Left colon (tissue), 2 donors: Measurements from ENCODE around the gene MUSTN1. TPM values are rescaled to one million over a fixed set of nuclear protein-coding genes. Genes with fewer than 3 reads are reported as not detected.

ENCODE experiments used
- ATAC-seq: fragments of 200-7000 bp; cut with Tn5 transposase; one replicate; pipeline ENCODE4 v1.9.1; 2020; ENCODE audit warnings: mild to moderate bottlenecking, moderate library complexity
- DNase-seq, 2 donors: peaks; one replicate each; pipeline ENCODE4 v3.0.0-alpha.2; 2020
- intact Hi-C, 2 donors: fragments of 100-400 bp; cut with DNase I in 1 of 2; cut with micrococcal nuclease in 1 of 2; formaldehyde crosslinking; loops; one replicate each; pipeline versions ENCODE4 v1.11.2 to v1.14.0; 2022; cut with DNase I, micrococcal nuclease
- total RNA-seq, 2 donors: library from RNA; stranded (reverse); fragmentation: NEBNext Ultra II Directional; extraction: Animal tissue kit (Norgen Biotek cat#: 25700); gene quantifications; one replicate each; pipeline ENCODE4 v1.2.1, GENCODE V29; 2021
- donor health status: DM: no; HTN: no; CAD: no.
- donor health status: DM: yes; HTN: yes; CAD: no.

MUSTN1 gene
- total RNA-seq, 2 donors from 2014 or later, result 2.5 TPM; not detected in 1

DNA sequence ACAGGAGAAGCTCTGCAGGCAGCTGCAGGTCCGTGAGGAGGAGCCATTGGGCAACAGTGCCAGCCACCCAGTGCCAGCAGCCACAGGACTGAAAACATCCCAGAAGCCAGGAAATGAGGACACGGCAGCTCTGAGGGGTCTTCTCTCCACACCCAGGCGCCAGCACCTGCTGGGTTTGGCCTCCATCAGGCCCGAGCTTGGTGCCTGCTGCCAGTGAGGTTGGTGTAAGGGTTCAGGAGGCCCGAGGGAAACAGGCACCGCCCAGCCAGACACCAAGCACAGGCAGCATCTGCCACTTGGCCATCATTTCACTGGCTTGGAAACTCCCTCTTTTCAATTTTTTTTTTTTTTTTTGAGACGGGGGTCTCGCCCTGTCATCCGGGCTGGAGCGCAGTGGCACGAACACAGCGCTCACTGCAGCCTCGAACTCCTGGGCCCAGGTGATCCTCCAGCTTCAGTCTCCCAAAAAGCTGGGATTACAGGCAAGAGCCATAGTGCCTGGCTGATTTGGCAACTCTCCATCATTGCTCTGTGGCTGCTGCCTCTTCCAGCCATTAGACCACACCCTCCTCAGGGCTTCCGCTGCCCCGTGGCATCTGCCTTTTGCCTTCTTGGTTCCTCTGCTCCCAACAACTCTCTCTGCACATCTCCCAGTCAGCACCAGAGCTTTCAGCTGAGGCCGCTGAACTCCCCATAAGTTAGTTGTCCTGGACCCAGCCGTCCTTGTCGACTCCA lies 41.7 kb downstream of the MUSTN1 start:
- intact Hi-C loops, result no loop called here
- DNase-seq (no peak), ATAC-seq (no peak)

DNA sequence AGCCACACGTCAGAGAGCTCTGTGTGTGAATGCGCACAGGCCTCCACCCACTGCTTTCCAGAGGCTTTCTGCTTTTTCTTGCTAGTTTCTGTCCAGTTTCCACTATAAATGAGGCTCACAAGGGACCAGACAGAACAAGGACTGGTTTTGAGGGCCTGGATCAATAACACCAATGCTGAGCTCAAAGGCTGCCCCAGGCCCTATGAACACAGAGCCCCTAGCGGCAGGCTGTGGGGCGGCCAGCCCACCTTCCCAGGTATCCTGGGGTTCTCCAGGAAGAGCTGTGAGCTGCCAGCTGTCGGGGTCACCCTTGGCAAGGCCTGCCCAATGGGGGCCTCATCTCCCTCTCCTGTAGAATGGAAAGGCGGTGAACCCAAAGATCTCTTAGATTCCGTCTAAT lies 42.4 kb downstream of the MUSTN1 start:
- DNase-seq, result no peak
- intact Hi-C loops, result no loop called here

DNA sequence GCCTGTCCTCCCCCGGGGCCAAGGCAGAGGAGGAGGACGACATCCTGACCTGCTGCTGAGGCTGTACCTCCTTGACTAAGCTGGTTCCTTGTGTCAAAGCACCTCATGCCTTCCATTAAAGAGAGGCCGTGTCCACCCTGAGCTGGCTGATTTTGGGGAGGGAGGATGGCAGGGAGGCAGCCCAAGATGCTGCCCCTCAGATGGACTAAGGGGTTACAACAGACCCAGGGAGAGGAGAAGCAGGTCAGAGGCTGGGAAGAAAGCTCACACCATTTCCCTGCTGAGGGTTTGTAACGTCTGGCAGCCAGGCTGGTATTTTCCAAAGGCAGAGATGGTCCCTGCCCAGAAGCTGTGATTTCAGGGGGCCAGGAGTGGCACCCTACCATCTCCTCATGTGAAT lies 42.9 kb downstream of the MUSTN1 start:
- ATAC-seq (no peak), DNase-seq (no peak)
- intact Hi-C loops, result no loop called here

More for the DNA sequence above, 42.4 kb downstream of the MUSTN1 start:
- ATAC-seq, result no peak

DNA sequence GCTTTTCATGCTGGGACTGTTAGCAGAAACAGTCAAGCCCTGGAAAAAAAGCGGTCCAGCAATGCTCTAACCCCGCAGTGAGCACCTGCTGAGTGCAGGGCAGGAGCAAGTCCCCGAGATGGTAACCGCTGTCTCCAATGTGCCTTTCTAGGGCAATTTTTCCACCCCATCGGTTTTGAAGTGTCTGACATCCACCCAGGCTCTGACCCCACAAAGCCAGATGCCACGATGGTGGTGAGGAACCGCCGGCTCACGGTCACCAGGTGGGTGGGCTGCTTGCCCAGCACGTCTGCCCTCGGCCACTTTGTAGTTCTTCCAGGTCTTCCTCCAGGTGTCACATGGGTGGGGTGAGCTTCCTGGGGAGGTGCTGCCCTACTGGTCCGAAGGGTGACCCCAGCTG lies 43.5 kb downstream of the MUSTN1 start:
- intact Hi-C loops, result no loop called here
- no peak for ATAC-seq
- no peak for DNase-seq

DNA sequence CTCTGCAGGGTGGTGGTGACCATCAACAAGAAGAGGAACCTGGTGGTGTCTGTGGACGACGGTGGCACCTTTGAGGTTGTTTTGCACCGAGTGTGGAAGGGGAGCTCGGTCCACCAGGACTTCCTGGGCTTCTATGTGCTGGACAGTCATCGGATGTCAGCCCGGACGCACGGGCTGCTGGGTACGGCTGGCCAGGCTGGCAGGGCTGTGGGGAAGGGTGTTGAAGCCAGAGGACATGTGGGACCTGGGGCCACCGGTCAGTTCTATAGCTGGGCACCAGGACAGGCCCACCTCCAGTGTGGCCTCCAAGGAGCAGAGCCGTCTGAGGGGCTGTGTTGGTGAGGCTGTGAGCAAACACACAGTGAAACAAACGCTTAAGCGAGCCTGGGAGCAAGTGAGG lies 44.1 kb downstream of the MUSTN1 start:
- intact Hi-C loops, result no loop called here
- no peak for ATAC-seq
- no peak for DNase-seq

DNA sequence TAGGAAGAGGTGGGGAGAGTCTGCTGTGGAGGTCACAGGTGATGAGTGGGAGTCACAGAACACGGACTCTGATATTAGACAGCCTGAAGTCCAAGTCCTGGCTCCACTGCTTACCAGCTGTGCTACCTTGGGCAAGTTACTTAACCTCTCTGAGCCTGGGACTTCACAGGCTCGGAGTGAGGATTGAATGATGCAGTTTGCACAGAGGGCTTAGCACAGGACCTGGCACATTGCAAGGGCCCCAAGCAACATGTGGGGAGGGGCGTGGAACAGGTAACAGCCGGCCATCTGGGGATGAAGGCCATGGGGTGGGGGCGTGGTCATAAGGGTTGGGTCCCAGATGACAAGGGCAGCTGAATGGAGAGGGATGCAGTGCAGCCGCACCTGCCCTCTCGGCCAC lies 44.5 kb downstream of the MUSTN1 start:
- no peak for DNase-seq
- intact Hi-C loops, result no loop called here
- no peak for ATAC-seq

DNA sequence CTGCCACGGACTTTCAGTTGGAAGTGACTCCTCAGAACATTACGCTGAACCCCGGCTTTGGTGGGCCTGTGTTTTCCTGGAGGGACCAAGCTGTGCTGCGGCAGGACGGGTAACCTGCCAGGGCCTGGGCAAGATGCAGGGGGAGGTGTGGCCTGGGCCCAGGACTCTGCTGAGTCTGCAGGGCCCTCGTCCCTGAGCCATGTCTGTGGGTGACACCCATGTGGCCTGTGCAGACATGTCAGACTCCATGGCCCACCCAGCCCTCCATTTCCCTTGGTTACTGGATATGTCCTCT lies 45.1 kb downstream of the MUSTN1 start:
- intact Hi-C loops, result no loop called here
- no peak for ATAC-seq
- DNase-seq, result no peak

DNA sequence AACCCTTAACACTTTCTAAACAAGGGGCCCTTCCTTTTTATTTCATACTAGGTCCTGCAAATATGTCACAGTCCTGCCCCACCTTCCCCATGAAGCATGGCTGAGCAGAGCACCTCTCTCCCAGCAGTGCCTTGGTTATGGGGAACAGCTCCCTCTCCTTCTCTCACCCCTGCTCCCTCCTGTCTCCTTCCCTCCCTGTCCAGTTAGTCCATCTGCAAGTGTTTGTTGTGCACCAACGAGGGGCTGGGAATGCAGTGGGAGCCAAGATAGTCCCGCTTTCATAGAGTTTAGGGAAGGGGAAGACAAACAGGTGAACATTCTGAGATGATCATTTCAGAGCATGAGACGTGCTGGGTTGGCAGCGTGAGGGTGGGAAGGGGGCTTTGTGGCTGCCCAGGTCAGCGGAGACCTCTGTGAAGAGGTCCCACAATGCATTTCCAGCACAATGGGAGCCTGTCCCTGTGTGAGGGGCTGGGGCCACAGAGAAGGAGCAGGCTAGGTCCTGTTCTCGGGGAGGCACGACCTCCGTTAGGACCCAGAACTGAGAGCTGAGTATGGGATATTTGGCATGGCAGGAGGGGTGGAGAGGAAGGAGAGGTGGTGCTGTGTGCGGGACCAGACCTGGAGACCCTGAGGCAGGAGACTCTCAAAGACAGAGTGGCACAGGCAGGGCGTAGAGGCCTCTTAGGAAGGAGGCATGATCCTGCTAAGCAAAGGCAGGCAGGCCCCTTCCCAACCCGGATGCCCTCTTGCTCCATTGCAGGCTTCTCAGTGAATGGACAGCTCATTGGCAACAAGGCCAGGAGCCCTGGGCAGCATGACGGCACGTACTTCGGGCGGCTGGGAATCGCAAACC lies 45.7 kb downstream of the MUSTN1 start:
- DNase-seq (no peak), ATAC-seq (no peak)
- intact Hi-C loops, result no loop called here

DNA sequence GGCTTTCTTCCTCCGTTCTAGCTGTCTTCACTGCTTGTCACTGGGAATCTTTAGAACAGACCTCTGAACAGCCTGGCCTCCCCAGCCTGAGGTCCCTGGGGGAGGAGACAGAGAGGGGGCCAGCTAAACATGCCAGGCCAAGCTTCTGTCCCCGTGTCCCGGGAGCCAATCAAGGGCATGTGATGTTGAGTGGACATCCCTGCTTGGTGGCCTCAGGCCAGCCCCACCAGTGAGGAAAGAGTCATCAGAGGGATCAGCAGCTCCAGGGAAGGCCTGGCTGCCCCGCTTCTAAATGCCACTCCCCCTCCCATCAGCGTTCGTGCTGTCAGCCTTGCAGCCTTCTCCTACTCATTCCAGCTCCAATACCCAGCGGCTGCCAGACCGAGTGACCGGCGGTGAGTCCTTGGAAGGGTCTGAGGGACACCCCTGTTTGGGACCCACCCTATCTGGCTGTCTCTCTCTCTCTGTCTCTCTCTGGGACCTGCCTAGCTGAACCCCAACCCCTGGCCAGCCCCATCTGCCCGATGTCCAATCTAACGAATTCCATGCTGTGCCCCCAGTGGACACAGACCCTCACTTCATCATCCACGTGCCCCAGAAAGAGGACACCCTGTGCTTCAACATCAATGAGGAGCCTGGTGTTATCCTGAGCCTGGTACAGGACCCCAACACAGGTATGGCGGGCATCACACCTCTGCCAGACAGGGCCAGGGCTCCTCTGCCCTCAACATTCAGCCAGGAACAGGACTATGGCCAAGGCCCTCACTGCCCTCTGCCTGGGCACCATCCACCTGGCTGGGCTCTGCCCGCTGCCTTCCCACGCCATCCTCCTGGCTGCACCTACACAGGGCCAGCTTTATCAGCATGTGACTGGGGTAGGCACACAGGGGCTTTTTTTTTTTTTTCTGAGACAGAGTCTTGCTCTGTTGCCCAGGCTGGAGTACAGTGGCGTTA lies 46.9 kb downstream of the MUSTN1 start:
- DNase-seq, result no peak
- no peak for ATAC-seq
- intact Hi-C loops, result no loop called here

DNA sequence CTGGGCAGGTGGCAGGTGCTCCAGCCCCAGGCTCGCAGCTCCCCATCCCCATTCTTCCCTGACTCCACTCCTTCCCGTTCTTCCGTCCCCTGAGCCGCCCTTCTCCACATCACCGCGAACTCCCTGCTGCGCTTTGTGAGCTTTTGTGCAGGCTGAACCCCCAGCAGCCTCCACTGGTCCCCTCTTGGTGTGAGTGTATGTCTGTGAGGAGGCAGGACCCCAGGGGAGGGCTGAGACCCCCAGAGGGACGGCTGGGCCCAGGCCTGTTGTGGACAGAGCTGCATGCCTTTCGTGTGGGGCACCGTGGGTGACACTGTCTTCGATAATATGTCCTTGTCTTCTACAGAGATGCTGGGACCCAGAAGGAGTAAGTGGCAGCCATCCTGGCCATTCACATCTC lies 47.6 kb downstream of the MUSTN1 start:
- no peak for DNase-seq
- intact Hi-C loops, result no loop called here
- no peak for ATAC-seq

DNA sequence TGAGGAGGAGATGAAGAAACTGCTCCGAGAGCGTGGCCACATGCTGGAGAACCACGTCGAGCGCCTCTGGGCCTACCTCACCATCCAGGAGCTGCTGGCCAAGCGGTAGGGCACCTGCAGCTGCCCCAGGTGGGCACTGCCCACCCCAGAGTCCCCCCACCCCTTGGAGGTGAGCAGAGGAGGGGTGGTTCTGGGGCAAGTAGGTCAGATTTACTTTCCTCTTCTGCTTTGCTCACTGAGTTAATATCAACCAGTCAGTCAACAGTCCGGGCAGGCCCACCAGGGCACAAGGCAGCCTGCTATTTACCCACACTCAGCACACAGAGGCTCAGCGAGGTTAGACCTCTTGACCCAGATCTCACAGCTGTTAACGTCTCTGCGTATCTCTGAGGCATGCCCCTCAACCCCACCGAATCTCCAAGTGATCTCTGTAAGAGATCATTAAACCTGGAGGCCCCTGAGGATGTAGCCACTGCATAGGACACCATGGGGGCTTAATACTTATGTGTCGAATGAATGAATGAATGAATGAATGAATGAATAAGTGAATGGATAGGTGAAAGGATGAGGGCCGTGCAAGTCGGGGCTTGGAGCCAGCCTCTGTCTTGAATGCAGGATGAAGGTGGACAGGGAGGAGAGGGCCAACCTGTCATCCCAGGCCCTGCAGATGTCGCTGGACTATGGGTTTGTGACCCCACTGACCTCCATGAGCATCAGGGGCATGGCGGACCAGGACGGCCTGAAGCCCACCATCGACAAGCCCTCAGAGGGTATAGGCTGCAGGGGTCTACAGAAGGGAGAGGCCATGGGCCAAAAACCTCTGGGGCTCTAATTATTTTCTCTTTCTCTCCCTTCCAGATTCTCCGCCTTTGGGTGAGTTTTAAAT lies 48.2 kb downstream of the MUSTN1 start:
- DNase-seq, result no peak
- ATAC-seq, result no peak

DNA sequence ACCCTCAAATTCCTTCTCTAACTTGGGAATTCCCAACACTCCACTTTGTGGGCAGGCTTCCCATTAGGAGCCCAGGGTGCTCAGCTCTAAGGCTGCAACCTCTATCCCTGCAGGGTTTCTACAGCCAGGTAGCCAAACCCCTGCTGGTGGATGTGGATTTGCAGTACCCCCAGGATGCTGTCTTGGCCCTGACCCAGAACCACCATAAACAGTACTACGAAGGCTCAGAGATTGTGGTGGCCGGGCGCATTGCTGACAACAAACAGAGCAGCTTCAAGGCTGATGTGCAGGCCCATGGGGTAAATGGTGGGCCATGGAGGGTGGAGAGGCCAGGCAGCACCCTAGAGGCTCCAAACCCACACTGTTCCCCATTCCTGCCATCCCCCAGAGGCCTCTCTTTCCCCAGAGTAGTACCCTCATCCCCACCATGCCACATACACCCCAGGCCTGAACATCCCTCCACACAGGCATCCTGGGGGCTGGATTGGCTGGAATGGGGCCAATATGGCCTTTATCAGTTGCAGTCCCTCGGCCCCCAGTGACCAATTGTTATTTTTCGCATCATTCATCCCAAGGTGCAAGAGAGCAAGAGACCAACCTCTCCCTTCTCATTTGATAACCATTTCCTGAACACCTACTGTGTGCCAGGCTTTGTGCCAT lies 49.8 kb downstream of the MUSTN1 start:
- intact Hi-C loops, result no loop called here
- peak in 1 of 2 donors; percentile 17 for DNase-seq
- ATAC-seq, result no peak

More for the DNA sequence above, 48.2 kb downstream of the MUSTN1 start:
- intact Hi-C loops, result no loop called here

DNA sequence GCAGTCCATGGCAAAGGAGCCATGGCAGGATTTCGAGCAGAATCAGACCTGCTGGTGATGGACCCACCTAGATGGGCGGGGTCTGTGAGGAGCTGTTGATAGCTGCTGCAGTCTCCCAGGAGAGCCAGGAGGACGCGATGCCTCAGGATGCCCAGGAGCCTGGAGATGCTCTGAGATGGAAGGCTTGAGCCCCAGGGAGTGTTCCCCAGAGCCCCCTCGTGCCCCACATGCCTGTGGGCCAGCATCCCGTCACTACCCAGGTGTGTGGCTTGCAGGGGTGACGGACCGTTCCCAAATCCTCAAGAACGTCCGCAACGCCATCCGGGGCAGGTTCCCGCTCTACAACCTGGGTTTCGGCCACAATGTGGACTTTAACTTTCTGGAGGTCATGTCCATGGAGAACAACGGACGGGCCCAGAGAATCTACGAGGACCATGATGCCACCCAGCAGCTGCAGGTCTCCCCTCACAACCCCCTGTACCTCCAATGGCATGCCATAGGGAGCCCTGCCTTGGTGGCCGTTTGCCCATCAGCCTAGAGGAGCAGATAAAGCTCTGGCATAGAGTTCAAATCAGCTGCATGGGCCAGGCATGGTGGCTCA lies 50.7 kb downstream of the MUSTN1 start:
- intact Hi-C loops, result no loop called here
- ATAC-seq (no peak), DNase-seq (peak in 1 of 2 donors; percentile 15)

DNA sequence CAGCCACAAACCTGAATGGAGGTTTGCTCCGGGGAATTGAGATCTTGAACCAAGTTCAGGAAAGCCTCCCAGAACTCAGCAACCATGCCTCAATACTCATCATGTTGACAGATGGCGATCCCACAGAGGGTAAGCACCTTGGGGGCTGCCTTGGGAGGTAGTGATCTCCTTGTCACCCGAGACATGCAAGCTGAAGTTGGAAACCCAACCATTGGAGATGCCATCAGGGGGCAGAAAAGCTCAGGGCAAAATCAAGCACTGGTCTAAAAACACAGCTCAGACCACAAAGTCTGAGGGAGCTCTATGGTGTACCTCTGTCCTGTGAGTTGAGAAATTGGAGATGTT lies 51.6 kb downstream of the MUSTN1 start:
- no peak for ATAC-seq
- intact Hi-C loops, result no loop called here
- DNase-seq, result no peak
